BLaER1 treated with 17β-estradiol and CSF1 and Interleukin-3, amounts not matched to agents 10 nM and 100 nM (cell line): ENCODE data around the gene AMPH.

ENCODE experiments used
- H3K27ac ChIP-seq, 11 experiments: shearing (Covaris generic); formaldehyde crosslinking; 2 replicates each; pipeline ENCODE4 v1.8.1; 2022
- H3K27me3 ChIP-seq, 11 experiments: shearing (Covaris generic); formaldehyde crosslinking; 2 replicates each; pipeline ENCODE4 v1.8.1; 2022
- H3K36me3 ChIP-seq, 11 experiments: shearing (Covaris generic); formaldehyde crosslinking; 2 replicates each; pipeline ENCODE4 v1.8.1; 2022
- H3K4me1 ChIP-seq, 10 experiments: shearing (Covaris generic); formaldehyde crosslinking; 2 replicates each; pipeline ENCODE4 v1.8.1; 2022
- H3K4me2 ChIP-seq, 11 experiments: shearing (Covaris generic); formaldehyde crosslinking; 2 replicates each; pipeline ENCODE4 v1.8.1; 2022
- H3K4me3 ChIP-seq, 10 experiments: shearing (Covaris generic); formaldehyde crosslinking; 2 replicates each; pipeline ENCODE4 v1.8.1; 2022
- H3K9ac ChIP-seq, 11 experiments: shearing (Covaris generic); formaldehyde crosslinking; 2 replicates each; pipeline ENCODE4 v1.8.1; 2022
- H3K9me3 ChIP-seq, 11 experiments: shearing (Covaris generic); formaldehyde crosslinking; replicated peaks in 1 of 11; 2 replicates each; pipeline ENCODE4 v1.8.1; 2022
- H4K20me1 ChIP-seq, 11 experiments: shearing (Covaris generic); formaldehyde crosslinking; 2 replicates each; pipeline ENCODE4 v1.8.1; 2022
- Cebpa-rat ChIP-seq, 11 experiments: shearing (Covaris generic); IDR thresholded peaks; 2 replicates each; pipeline ENCODE4 v1.8.1; 2022

Gene AMPH

GRCh38 chr7:38393874-38394273 is 237.3 kb downstream of the AMPH start:
- Histone ChIP-seq H3K4me1 (peaks cover 0 to 30% (median 16%) of the 10 kb centered on the region in 10 experiments; a peak in 16 of 20 replicates), H3K27ac (no peak overlapping the region), H4K20me1 (no peaks in the 10 kb centered on the region), H3K27me3 (no peaks in the 10 kb centered on the region), H3K4me2 (peak overlapping the region in 9 of 11 experiments; percentile 19 to 76 (median 34); a peak in 14 of 22 replicates), H3K9me3 (peaks cover 0 to 9% (median 5%) of the 10 kb centered on the region in 11 experiments; a peak in 10 of 22 replicates), H3K4me3 (no peak overlapping the region), H3K9ac (no peak overlapping the region), H3K36me3 (no peaks in the 10 kb centered on the region)
- no peak for TF ChIP-seq Cebpa-rat (IDR thresholded peaks at IDR 0.05)

GRCh38 chr7:38391751-38392150 is 239.4 kb downstream of the AMPH start:
- TF ChIP-seq Cebpa-rat (IDR thresholded peaks at IDR 0.05) = no peak
- H3K4me1 ChIP-seq = peaks cover 0 to 30% (median 16%) of the 10 kb centered on the region in 10 experiments; a peak in 16 of 20 replicates
- peaks cover 0 to 9% (median 5%) of the 10 kb centered on the region in 11 experiments; a peak in 11 of 22 replicates for H3K9me3 ChIP-seq
- no peaks in the 10 kb centered on the region for H3K27me3 ChIP-seq
- H3K9ac ChIP-seq = no peak overlapping the region
- H3K27ac ChIP-seq = no peak overlapping the region
- H4K20me1 ChIP-seq = no peaks in the 10 kb centered on the region
- H3K4me3 ChIP-seq = no peak overlapping the region
- no peak overlapping the region for H3K4me2 ChIP-seq
- no peaks in the 10 kb centered on the region for H3K36me3 ChIP-seq

- H3K27me3 ChIP-seq = no peaks in the 10 kb centered on the region
- no peak overlapping the region for H3K27ac ChIP-seq
- H3K9ac ChIP-seq = no peak overlapping the region
- peaks cover 0 to 7% (median 0%) of the 10 kb centered on the region in 11 experiments; a peak in 3 of 22 replicates for H3K9me3 ChIP-seq
- no peak overlapping the region for H3K4me2 ChIP-seq
- H3K4me3 ChIP-seq = no peak overlapping the region
- H3K4me1 ChIP-seq = 0 out of 20 replicates have a peak, but pooled peaks cover 0 to 4% (median 0%) of the 10 kb centered on the region in 10 experiments
- peaks cover 0 to 12% (median 2%) of the 10 kb centered on the region in 11 experiments; a peak in 8 of 22 replicates for H3K36me3 ChIP-seq
- peaks cover 0 to 11% (median 0%) of the 10 kb centered on the region in 11 experiments; a peak in 1 of 22 replicates for H4K20me1 ChIP-seq
- TF ChIP-seq Cebpa-rat (IDR thresholded peaks at IDR 0.05) = no peak
Observed at GRCh38 chr7:38385682-38386081, 245.5 kb downstream of the AMPH start.

- no peak overlapping the region for H3K27ac ChIP-seq
- H3K27me3 ChIP-seq = no peaks in the 10 kb centered on the region
- no peak overlapping the region for H3K9ac ChIP-seq
- peaks cover 0 to 32% (median 11%) of the 10 kb centered on the region in 11 experiments; a peak in 11 of 22 replicates for H3K36me3 ChIP-seq
- no peak overlapping the region for H3K4me2 ChIP-seq
- TF ChIP-seq Cebpa-rat (IDR thresholded peaks at IDR 0.05) = no peak
- H3K4me3 ChIP-seq = no peak overlapping the region
- H3K9me3 ChIP-seq = peaks cover 0 to 15% (median 0%) of the 10 kb centered on the region in 11 experiments; a peak in 4 of 22 replicates
- H4K20me1 ChIP-seq = peaks cover 0 to 11% (median 0%) of the 10 kb centered on the region in 11 experiments; a peak in 2 of 22 replicates
- H3K4me1 ChIP-seq = no peaks in the 10 kb centered on the region
Observed at GRCh38 chr7:38383281-38383680, 247.9 kb downstream of the AMPH start.

- H4K20me1 ChIP-seq = peaks cover 0 to 13% (median 4%) of the 10 kb centered on the region in 11 experiments; a peak in 6 of 22 replicates
- H3K9ac ChIP-seq = no peak overlapping the region
- H3K27me3 ChIP-seq = no peaks in the 10 kb centered on the region
- no peak overlapping the region for H3K4me2 ChIP-seq
- no peaks in the 10 kb centered on the region for H3K4me1 ChIP-seq
- H3K4me3 ChIP-seq = no peak overlapping the region
- no peak overlapping the region for H3K27ac ChIP-seq
- H3K36me3 ChIP-seq = peaks cover 0 to 38% (median 13%) of the 10 kb centered on the region in 11 experiments; a peak in 11 of 22 replicates
- no peak for TF ChIP-seq Cebpa-rat (IDR thresholded peaks at IDR 0.05)
- H3K9me3 ChIP-seq = peaks cover 0 to 15% (median 0%) of the 10 kb centered on the region in 11 experiments; a peak in 4 of 22 replicates
Observed at GRCh38 chr7:38382684-38383083, 248.5 kb downstream of the AMPH start.

GRCh38 chr7:38375453-38375852 is 255.7 kb downstream of the AMPH start:
- Histone ChIP-seq H4K20me1 (peaks cover 0 to 77% (median 47%) of the 10 kb centered on the region in 11 experiments; a peak in 13 of 22 replicates), H3K36me3 (peaks cover 0 to 79% (median 38%) of the 10 kb centered on the region in 11 experiments; a peak in 12 of 22 replicates), H3K4me2 (no peak overlapping the region), H3K4me1 (peaks cover 0 to 4% (median under 1%) of the 10 kb centered on the region in 10 experiments; a peak in 4 of 20 replicates), H3K4me3 (no peak overlapping the region), H3K27ac (no peak overlapping the region), H3K27me3 (no peaks in the 10 kb centered on the region), H3K9me3 (peaks cover 0 to 8% (median 0%) of the 10 kb centered on the region in 11 experiments; a peak in 1 of 22 replicates), H3K9ac (no peak overlapping the region)
- TF ChIP-seq Cebpa-rat (IDR thresholded peaks at IDR 0.05) = no peak

GRCh38 chr7:38374507-38374906 is 256.7 kb downstream of the AMPH start:
- TF ChIP-seq Cebpa-rat (IDR thresholded peaks at IDR 0.05) = no peak
- Histone ChIP-seq H3K36me3 (peaks cover 0 to 75% (median 29%) of the 10 kb centered on the region in 11 experiments; a peak in 12 of 22 replicates), H4K20me1 (peaks cover 0 to 85% (median 54%) of the 10 kb centered on the region in 11 experiments; a peak in 13 of 22 replicates), H3K9ac (no peak overlapping the region), H3K9me3 (peaks cover 0 to under 1% (median 0%) of the 10 kb centered on the region in 11 experiments; a peak in 1 of 22 replicates), H3K4me3 (no peak overlapping the region), H3K27me3 (no peaks in the 10 kb centered on the region), H3K4me2 (no peak overlapping the region), H3K27ac (no peak overlapping the region), H3K4me1 (peaks cover 5 to 14% (median 9%) of the 10 kb centered on the region in 10 experiments; a peak in 18 of 20 replicates)

- Histone ChIP-seq H4K20me1 (peaks cover 0 to 97% (median 59%) of the 10 kb centered on the region in 11 experiments; a peak in 13 of 22 replicates), H3K4me3 (no peak overlapping the region), H3K36me3 (peaks cover 0 to 69% (median 28%) of the 10 kb centered on the region in 11 experiments; a peak in 10 of 22 replicates), H3K4me2 (no peak overlapping the region), H3K27me3 (no peaks in the 10 kb centered on the region), H3K9ac (no peak overlapping the region; a peak in 2 of 22 replicates), H3K27ac (peak overlapping the region in 1 of 11 experiments; percentile 18; a peak in 1 of 22 replicates), H3K4me1 (peaks cover 12 to 27% (median 22%) of the 10 kb centered on the region in 10 experiments), H3K9me3 (no peaks in the 10 kb centered on the region)
- no peak for TF ChIP-seq Cebpa-rat (IDR thresholded peaks at IDR 0.05)
Observed at GRCh38 chr7:38373155-38373554, 258.0 kb downstream of the AMPH start.

- Histone ChIP-seq H3K27ac (no peak overlapping the region), H3K27me3 (no peaks in the 10 kb centered on the region), H3K4me2 (no peak overlapping the region), H4K20me1 (peaks cover 0 to 90% (median 55%) of the 10 kb centered on the region in 11 experiments; a peak in 13 of 22 replicates), H3K36me3 (peaks cover 0 to 60% (median 23%) of the 10 kb centered on the region in 11 experiments; a peak in 10 of 22 replicates), H3K9me3 (no peaks in the 10 kb centered on the region), H3K4me1 (peaks cover 20 to 36% (median 31%) of the 10 kb centered on the region in 10 experiments), H3K4me3 (no peak overlapping the region), H3K9ac (no peak overlapping the region)
- TF ChIP-seq Cebpa-rat (IDR thresholded peaks at IDR 0.05) = no peak
Observed at GRCh38 chr7:38372290-38372689, 258.9 kb downstream of the AMPH start.
